COLO668 (cell line): Measurements from ENCODE around the gene TMEM238L.
"Not testable (repeated sequence)": the region's sequence is repeated elsewhere in the genome, so short reads cannot be mapped to it uniquely, and the experiment has no call there.

Experiments
- DNase-seq: peaks from one replicate; lab custom pipeline; 2025; ENCODE audit not compliant: unreplicated experiment; lab: John Stamatoyannopoulos, UW

TMEM238L gene

GRCh38 chr17:10803830-10804475 is at the start of gene TMEM238L:
TMEM238L (minus strand) TSS chr17:10804099; CDS start chr17:10803963, 136 bp downstream.
- no peak for DNase-seq

DNA sequence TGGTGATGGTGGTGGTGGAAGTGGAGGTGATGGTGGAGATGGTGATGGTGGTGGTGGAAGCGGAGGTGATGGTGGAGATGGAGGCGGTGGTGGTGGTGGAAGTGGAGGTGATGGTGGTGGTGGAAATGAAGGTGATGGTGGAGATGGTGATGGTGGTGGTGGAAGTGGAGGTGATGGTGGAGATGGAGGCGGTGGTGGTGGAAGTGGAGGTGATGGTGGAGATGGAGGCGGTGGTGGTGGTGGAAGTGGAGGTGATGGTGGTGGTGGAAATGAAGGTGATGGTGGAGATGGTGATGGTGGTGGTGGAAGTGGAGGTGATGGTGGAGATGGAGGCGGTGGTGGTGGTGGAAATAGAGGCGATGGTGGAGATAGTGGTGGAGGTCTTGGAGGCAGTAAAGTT is 42.7 kb upstream of the TMEM238L start:
- DNase-seq, result not testable (repeated sequence)

- no peak for DNase-seq
Measured at GRCh38 chr17:10845388-10845751, 41.5 kb upstream of the TMEM238L start.

DNA sequence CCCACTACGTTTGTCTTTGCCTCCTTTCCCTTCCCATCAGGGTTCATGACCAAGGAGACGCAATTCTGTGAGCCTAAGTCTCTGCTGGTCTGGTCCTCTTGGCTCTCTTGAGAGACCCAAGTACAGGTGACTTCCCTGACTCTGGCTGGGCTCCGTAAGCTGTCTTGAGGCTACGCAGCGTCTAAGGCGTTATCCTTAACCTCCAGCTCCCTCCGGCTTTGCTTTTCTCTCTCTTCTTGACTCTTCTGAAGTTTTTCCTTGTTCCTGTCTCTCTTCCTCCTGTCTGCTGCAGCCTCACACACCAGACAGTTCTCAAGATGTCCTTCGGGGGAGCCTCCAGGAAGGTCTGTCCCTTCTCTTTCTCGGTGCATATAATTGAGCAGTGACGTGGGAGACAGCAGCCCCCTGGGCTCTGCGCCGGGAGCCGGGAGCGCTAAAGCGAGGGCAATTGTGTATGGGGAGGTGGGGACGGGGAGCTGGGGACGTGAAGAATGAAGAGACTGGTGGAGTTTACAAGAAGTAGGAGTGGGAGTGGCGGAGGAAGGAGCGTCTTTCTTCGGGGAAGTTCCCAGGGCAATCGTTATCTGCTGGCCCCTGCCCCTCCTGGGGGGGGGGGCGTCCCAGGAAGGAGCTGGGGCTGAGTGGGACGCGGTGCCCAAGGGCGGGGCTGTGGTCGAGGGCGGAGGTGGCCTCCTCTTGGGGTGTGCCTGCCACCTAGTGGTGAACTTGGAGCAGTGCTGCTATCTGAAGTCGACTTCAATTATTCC is 40.9 kb upstream of the TMEM238L start:
- peak; percentile 19 for DNase-seq

GRCh38 chr17:10843811-10844210 is 39.9 kb upstream of the TMEM238L start:
- DNase-seq, result no peak

- no peak for DNase-seq
Measured at GRCh38 chr17:10842658-10843057, 38.8 kb upstream of the TMEM238L start.

DNA sequence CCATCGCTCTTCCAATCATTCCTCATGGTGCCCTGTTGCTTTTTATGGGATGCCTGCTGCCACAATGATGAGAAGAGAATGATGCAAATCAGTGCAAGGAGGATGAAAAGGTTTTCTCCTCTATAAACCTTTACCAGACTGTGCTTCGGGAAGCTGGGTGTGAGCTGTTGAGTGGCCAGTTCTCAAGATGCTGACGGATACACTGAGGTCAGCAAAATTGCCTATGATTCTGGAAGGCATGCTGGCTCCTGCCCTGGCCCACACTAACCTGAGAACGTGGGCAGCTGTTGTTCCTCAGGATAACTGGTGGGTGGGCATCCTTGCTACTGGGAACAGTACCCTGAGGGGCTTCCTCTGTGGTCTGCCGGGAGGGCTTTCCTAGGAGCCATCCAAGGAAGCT is 34.8 kb upstream of the TMEM238L start:
- DNase-seq, result no peak

DNA sequence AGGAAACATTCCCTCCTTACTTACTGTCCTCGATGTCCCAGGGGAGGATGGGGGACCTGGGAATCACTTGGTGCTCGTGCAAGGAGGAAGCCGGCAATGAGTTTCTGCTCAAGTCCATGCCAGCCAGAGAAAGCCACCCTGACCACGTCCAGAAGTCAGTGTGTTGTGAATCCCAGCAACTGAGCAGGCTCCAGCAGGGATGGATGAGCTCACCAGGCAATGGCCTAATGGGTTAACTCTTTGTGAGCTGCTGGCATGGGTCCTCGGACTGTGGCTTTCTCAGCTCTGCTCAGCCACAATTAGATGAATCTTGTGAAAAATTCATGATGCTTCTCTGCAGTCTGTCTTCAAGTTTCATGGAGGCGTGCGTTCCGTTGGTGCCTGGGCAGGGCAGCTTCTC is 34.0 kb upstream of the TMEM238L start, which contains the start of gene PIRT:
Gene PIRT, minus strand, starts transcription at position 167 of the 400 bp plus-strand sequence. CDS start 12,442 bp downstream, outside the sequence.
- DNase-seq, result no peak

- no peak for DNase-seq
Measured at GRCh38 chr17:10836966-10837590, 33.2 kb upstream of the TMEM238L start.

DNA sequence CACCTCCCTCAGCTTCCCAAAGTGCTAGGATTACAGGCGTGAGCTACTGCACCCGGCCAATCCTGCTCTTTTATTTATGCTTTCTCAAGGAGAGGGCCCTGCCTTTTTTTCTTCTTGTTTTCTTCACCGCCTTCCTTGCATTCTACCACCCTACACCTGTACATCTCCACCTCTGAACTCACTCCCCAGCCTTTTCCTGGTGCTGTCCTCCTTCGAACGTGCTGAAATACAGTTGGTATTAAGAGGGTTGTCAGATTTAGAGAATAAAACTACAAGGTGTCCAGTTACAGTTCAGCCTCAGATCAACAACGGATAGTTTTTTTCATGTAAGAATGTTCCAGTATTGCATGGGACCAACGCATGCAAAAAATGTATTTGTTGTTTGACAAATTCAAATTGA is 32.2 kb upstream of the TMEM238L start:
- DNase-seq, result no peak

GRCh38 chr17:10831696-10832095 is 27.8 kb upstream of the TMEM238L start:
- no peak for DNase-seq

DNA sequence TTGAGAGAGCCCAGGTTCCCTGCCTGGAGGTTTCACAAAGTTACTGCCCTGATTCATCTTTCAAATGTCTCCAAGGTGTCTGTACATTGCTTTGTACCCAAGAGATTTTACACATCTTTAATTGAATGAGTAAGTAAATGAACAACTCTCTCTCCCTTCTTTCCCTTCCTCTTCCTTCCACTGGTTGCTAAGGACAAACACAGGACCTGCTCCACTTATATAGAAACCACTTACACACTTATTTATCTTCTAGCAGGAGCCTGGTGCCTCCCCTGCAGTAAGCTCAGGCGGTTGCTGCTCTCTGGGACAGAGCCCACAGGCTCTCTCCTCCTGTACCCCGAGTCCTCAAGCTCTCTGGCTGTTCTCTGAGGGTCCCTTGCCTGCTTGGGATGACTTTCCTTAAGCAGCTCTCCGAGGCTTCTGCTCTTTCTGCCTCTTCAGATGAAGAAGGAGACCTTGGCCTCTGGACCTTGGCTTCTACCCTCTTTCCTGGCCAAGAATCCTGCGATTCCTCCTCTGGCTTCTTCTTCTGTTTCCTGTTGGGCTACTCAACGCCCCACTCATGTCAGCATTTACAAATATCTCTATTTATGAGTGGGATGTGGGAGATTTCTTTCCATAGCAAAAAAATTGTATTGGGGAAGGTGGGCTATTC is 24.1 kb upstream of the TMEM238L start:
- DNase-seq, result no peak

DNA sequence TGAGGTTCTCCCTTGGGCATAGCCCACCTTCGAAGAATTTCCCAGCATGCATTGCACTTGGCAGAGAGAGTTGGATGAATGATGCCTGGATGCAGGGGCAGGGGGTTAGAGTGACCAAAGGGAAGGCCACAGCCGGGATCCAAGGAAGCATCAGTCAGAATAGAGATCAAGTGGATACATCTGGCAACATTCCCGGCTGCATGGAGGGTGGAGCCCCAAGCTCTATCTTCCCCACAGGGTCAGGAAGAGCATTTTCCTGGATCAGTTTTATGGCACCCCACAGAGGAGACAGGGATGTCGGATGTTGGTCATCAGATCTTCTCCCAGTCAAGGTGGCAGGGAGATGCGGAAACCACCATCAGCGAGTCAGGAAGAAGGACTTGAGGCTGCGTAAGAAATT is 21.0 kb upstream of the TMEM238L start:
- DNase-seq, result no peak

DNA sequence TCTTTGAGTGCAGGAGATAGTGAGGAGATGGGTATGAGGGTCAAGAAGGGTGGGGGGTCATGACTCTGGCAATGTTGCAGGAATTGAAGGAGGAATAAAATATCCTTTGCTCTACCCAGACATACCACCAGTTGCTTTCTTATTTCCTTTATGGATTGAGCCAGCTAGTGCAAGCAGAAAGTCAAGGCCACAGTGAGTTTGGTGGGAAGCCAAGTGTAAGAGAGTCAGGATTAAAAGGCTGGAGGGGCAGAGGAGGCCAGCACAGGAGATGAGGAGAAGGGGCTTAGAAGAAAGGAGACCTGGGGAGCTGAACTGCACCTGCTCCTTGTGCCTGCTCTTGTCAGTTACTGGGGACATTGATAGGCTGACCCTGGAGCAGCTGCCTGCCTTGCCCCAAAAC is 17.9 kb upstream of the TMEM238L start:
- no peak for DNase-seq

- no peak for DNase-seq
Measured at GRCh38 chr17:10821054-10821453, 17.2 kb upstream of the TMEM238L start.

GRCh38 chr17:10815319-10815718 is 11.4 kb upstream of the TMEM238L start:
- no peak for DNase-seq

GRCh38 chr17:10814075-10814474 is 10.2 kb upstream of the TMEM238L start:
- no peak for DNase-seq

- no peak for DNase-seq
Measured at GRCh38 chr17:10812674-10813073, 8.8 kb upstream of the TMEM238L start.

GRCh38 chr17:10809605-10810004 is 5.7 kb upstream of the TMEM238L start:
- DNase-seq, result no peak

DNA sequence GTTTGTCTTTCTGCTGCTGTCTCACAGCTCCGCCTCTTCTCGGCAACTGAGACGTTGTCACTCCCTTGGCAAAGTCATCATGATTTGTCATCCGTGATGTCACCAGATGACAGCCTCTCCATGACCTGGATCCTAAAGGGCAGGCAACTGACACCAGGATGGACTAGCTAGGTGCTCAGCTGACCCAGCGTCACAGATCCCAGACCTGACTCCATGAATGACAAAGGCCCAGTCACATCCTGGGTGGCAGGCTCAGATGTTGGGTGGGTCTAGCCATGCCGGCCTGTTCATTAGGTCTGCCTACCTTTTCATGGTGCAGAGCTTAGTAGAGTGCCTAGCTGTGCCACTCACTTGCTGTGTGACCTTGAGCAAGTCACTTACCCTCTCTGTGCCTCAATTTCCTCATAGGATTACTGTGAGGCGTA is 3.8 kb upstream of the TMEM238L start:
- no peak for DNase-seq

DNA sequence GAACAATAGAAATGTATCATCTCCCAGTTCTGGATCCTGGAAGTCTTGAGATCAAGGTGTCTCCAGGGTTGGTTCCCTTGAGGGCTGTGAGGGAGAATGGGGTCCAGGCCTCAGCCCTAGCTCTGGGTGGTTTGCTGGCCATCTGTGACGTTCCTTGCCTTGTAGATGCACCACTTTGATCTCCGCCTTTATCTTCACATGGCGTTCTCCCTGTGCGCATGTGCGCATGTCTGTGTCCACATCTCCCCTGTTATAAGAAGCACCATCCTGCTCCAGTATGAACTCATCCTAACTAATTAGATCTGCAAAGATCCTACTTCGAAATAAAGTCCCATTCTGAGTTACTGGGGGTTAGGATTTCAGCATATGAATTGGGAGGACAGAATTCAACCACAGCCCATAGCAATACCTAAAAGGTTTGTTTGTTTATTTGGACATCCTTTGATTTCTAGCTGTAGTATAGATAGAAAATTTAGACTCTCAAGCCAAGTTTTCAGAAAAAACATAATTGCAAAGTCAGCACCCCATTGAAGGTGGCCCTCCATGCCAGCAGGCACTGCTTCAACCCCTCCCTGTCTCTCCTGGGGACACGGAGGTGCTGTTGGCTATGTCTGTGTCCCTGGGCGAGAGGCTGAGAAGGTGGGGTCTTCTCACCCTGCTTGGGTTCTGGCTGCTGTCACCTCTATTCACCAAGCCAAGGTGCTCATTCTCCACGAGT is 2.8 kb upstream of the TMEM238L start:
- no peak for DNase-seq
